Psoas muscle (tissue), 8 donors: Measurements from ENCODE around the gene MAPK8. TPM values are rescaled to one million over a fixed set of nuclear protein-coding genes. Genes with fewer than 3 reads are reported as not detected.

ENCODE experiments used
- ATAC-seq, 4 donors: fragments of 200-7000 bp; cut with Tn5 transposase; one replicate each; pipeline ENCODE4 v1.9.1; 2020; ENCODE audit warnings: moderate library complexity in 3 of 4, mild to moderate bottlenecking in 2 of 4
- DNase-seq, 2 donors: peaks; one replicate each; pipeline ENCODE4 v3.0.0-alpha.2; 2020
- H3K27ac ChIP-seq: fragments of 200-600 bp; one replicate; pipeline ENCODE4 v1.8.0; 2022
- H3K27me3 ChIP-seq, 3 donors: fragments of 200-600 bp in 1 of 3; one replicate each; pipeline versions ENCODE4 v1.6.1 to v1.8.0; 2013 to 2022; ENCODE audit warnings: low read length in 2 of 3, mild to moderate bottlenecking in 2 of 3, moderate library complexity in 1 of 3; ENCODE audit not compliant: insufficient read depth in 3 of 3
- H3K36me3 ChIP-seq, 2 donors: fragments of 200-600 bp in 1 of 2; one replicate each; pipeline versions ENCODE4 v1.6.1 to v1.8.0; 2013 to 2022; ENCODE audit warnings: low read depth in 1 of 2, mild to moderate bottlenecking in 1 of 2, moderate library complexity in 1 of 2; ENCODE audit not compliant: insufficient read depth in 1 of 2
- H3K4me1 ChIP-seq: fragments of 200-600 bp; one replicate; pipeline ENCODE4 v1.8.0; 2022
- H3K4me3 ChIP-seq: fragments of 200-600 bp; one replicate; pipeline ENCODE4 v1.8.0; 2022; ENCODE audit warnings: mild to moderate bottlenecking
- H3K9me3 ChIP-seq: fragments of 200-600 bp; one replicate; pipeline ENCODE4 v1.8.0; 2022
- CTCF ChIP-seq: fragments of 200-600 bp; IDR thresholded peaks from one replicate; pipeline ENCODE4 v1.8.0; 2022; ENCODE audit warnings: antibody characterized with exemption
- WGBS, 3 donors: extraction: QIAGEN DNeasy Blood & Tissue Kit; methylation state at CpG; one replicate each; pipeline versions ENCODE4 v1.1.6 to v1.1.7; 2013; 5-methylcytosine and 5-hydroxymethylcytosine counted together
- intact Hi-C, 2 donors: fragments of 100-400 bp; cut with DNase I; formaldehyde crosslinking; loops; one replicate each; pipeline versions ENCODE4 v1.11.0 to v1.14.2; 2022
- polyA plus RNA-seq, 3 donors: library from polyadenylated mRNA; stranded (reverse); fragments of 200-250 nt; gene quantifications; one replicate each; pipeline ENCODE4 v1.2.3, GENCODE V29; 2013
- total RNA-seq, 4 donors: library from RNA; stranded (reverse); fragmentation: NEBNext Ultra II Directional in 2 of 4; extraction: Animal tissue kit (Norgen Biotek cat#: 25700) in 2 of 4; gene quantifications; one replicate each; pipeline versions ENCODE4 v1.2.1 to v1.2.4, GENCODE V29; 2021 to 2023
- donor health status: healthy with polysubstance abuse.
- donor health status: DM: no; HTN: no; CAD: no; lungs with moderate emphysema.
- donor health status: Bipolar disorder and iron deficiency.
- donor health status: healthy.
- donor health status: DM: yes; HTN: yes; CAD: no.
- donor health status: DM: no; HTN: no; CAD: no.
- donor health status: DM: no; HTN: no; CAD: no.
- donor health status: DM: yes; HTN: yes; CAD: no.

Gene MAPK8
- total and polyA plus RNA-seq, 7 donors = 10.8 to 32.3 (median 24.3) TPM

- Histone ChIP-seq H3K36me3 (no peaks in the 10 kb centered on the region), H3K27me3 (peaks cover 0 to 6% (median 0%) of the 10 kb centered on the region in 3 donors), H3K9me3 (no peaks in the 10 kb centered on the region), H3K4me3 (no peak overlapping the region), H3K27ac (no peak overlapping the region), H3K4me1 (no peaks in the 10 kb centered on the region)
- DNase-seq = peak in 1 of 2 donors; percentile 27
- intact Hi-C loops = no loop called here
- 27 to 30% (median 27%) methylated on average over 9 of the region's 9 CpGs for WGBS, 3 donors
- peak; percentile 71 for TF ChIP-seq CTCF
- ATAC-seq = peak in 3 of 4 donors; percentile 46 to 75 (median 63)
Measured at GRCh38 chr10:48289501-48290238, 16.8 kb upstream of the MAPK8 start.

- Histone ChIP-seq H3K27ac (no peak overlapping the region), H3K4me3 (no peak overlapping the region), H3K9me3 (no peaks in the 10 kb centered on the region), H3K36me3 (no peaks in the 10 kb centered on the region), H3K27me3 (peaks cover 0 to under 1% (median 0%) of the 10 kb centered on the region in 3 donors), H3K4me1 (no peaks in the 10 kb centered on the region)
- ATAC-seq (no peak), DNase-seq (no peak)
- WGBS, 3 donors = 93 to 96% (median 94%) methylated on average over 9 of the region's 9 CpGs
- TF ChIP-seq CTCF = no peak
- intact Hi-C loops = no loop called here
Measured at GRCh38 chr10:48290286-48290685, 16.2 kb upstream of the MAPK8 start.

GRCh38 chr10:48291190-48291589 lies 15.3 kb upstream of the MAPK8 start:
- Histone ChIP-seq H3K27me3 (no peaks in the 10 kb centered on the region), H3K36me3 (no peaks in the 10 kb centered on the region), H3K9me3 (no peaks in the 10 kb centered on the region), H3K27ac (no peak overlapping the region), H3K4me1 (no peaks in the 10 kb centered on the region), H3K4me3 (no peak overlapping the region)
- no peak for TF ChIP-seq CTCF
- intact Hi-C loops = no loop called here
- DNase-seq (no peak), ATAC-seq (no peak)
- WGBS, 3 donors = 70 to 77% (median 77%) methylated on average over 3 of the region's 3 CpGs

- Histone ChIP-seq H3K4me1 (no peaks in the 10 kb centered on the region), H3K27me3 (no peaks in the 10 kb centered on the region), H3K36me3 (no peaks in the 10 kb centered on the region), H3K4me3 (no peak overlapping the region), H3K9me3 (no peaks in the 10 kb centered on the region), H3K27ac (no peak overlapping the region)
- intact Hi-C loops = no loop called here
- 90 to 96% (median 94%) methylated on average over 3 of the region's 3 CpGs for WGBS, 3 donors
- ATAC-seq (no peak), DNase-seq (no peak)
- no peak for TF ChIP-seq CTCF
Measured at GRCh38 chr10:48292616-48293015, 13.9 kb upstream of the MAPK8 start.

GRCh38 chr10:48294431-48294830 lies 12.0 kb upstream of the MAPK8 start:
- no peak for DNase-seq
- no peak overlapping the region for H3K27ac ChIP-seq
- H3K27me3 ChIP-seq = no peaks in the 10 kb centered on the region
- H3K9me3 ChIP-seq = no peaks in the 10 kb centered on the region
- intact Hi-C loops = no loop called here
- H3K4me1 ChIP-seq = no peaks in the 10 kb centered on the region
- no peak overlapping the region for H3K4me3 ChIP-seq
- no peak for ATAC-seq
- TF ChIP-seq CTCF = no peak
- 70 to 82% (median 80%) methylated on average over 2 of the region's 2 CpGs for WGBS, 3 donors
- no peaks in the 10 kb centered on the region for H3K36me3 ChIP-seq
